22Rv1 (cell line): ENCODE results near the gene FRAS1.

Experiments
- H3K27ac ChIP-seq: fragments of 450-650 bp; 2 replicates; pipeline ENCODE4 v1.5.1; 2017
- CTCF ChIP-seq: fragments of 450-650 bp; IDR thresholded peaks from 2 replicates; pipeline ENCODE4 v1.5.1; 2017; ENCODE audit warnings: mild to moderate bottlenecking
- ZFX ChIP-seq: fragments of 450-650 bp; IDR thresholded peaks from 2 replicates; pipeline ENCODE4 v1.6.1; 2017; ENCODE audit warnings: antibody characterized with exemption, borderline replicate concordance

FRAS1 gene

GRCh38 chr4:78156520-78156919 lies 99.4 kb downstream of the FRAS1 start:
- no peak overlapping the region for H3K27ac ChIP-seq
- TF ChIP-seq CTCF = no peak
- TF ChIP-seq ZFX = no peak

- no peak for TF ChIP-seq ZFX
- H3K27ac ChIP-seq = no peak overlapping the region
These were observed 105.2 kb downstream of the FRAS1 start for GRCh38 chr4:78162342-78162741.

GRCh38 chr4:78162821-78163220 lies 105.7 kb downstream of the FRAS1 start:
- no peak overlapping the region for H3K27ac ChIP-seq
- TF ChIP-seq CTCF (no peak), ZFX (no peak)

- H3K27ac ChIP-seq = no peak overlapping the region
- TF ChIP-seq CTCF = no peak
- no peak for TF ChIP-seq ZFX
These were observed 108.6 kb downstream of the FRAS1 start for GRCh38 chr4:78165758-78166157.

GRCh38 chr4:78166622-78167021 lies 109.5 kb downstream of the FRAS1 start:
- H3K27ac ChIP-seq = no peak overlapping the region
- TF ChIP-seq CTCF = no peak
- no peak for TF ChIP-seq ZFX

- TF ChIP-seq CTCF (no peak), ZFX (no peak)
- no peak overlapping the region for H3K27ac ChIP-seq
These were observed 110.4 kb downstream of the FRAS1 start for GRCh38 chr4:78167510-78167909.

GRCh38 chr4:78168029-78168428 lies 110.9 kb downstream of the FRAS1 start:
- no peak overlapping the region for H3K27ac ChIP-seq
- no peak for TF ChIP-seq ZFX
- TF ChIP-seq CTCF = no peak

GRCh38 chr4:78169728-78170127 lies 112.6 kb downstream of the FRAS1 start:
- no peak overlapping the region for H3K27ac ChIP-seq
- no peak for TF ChIP-seq ZFX
- no peak for TF ChIP-seq CTCF
